ENCODE results near the gene TSPYL1.

The TSPYL1 gene

DNA sequence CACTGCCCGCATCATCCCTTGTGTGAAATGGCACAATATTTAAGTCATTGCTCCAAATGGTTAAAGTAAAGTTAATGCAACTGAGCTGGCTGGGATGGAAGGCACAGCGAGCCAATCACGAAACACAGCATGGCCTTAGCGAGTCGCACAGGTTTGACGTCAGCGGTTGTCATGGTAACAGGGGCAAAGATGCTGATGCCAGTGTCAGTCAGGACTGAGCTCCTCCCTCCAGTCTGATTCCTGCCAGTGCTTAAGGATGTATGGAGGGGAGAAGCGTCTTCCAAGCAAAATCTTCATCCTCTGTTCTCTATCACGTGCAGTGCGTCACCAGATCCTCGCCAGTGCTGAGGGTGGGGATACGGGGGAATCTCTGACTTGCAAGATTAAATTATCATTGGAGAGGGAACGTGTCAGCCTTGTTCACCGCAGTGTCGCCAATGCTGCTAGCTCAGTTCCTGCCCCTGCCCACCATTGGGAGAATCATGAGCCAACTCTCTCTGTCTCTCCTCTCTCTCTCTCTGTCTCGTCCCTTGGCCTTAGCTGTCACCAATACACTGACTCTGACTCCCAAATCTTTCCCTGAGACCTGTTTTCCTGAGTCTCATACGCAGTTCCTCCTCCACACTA, 50.3 kb downstream of the TSPYL1 start:
- H3K79me2 ChIP-seq (ENCODE audit: insufficient read depth, low read length): no peaks in the 10 kb centered on the region
- no peaks in the 10 kb centered on the region for H3K9me2 ChIP-seq (replicated peaks; ENCODE audit: low read depth, low read length)
- no peaks in the 10 kb centered on the region for H4K20me1 ChIP-seq (ENCODE audit: insufficient read depth, low read length, poor library complexity, severe bottlenecking)
- no peak overlapping the region for H2AFZ ChIP-seq (ENCODE audit: low read length)
- no peak overlapping the region for H3K4me2 ChIP-seq (ENCODE audit: low read depth, low read length, poor library complexity, severe bottlenecking)
- no peak for TF ChIP-seq EZH2phosphoT487 (IDR thresholded peaks at IDR 0.05; ENCODE audit: borderline replicate concordance)
- TF ChIP-seq, protein P1, sequence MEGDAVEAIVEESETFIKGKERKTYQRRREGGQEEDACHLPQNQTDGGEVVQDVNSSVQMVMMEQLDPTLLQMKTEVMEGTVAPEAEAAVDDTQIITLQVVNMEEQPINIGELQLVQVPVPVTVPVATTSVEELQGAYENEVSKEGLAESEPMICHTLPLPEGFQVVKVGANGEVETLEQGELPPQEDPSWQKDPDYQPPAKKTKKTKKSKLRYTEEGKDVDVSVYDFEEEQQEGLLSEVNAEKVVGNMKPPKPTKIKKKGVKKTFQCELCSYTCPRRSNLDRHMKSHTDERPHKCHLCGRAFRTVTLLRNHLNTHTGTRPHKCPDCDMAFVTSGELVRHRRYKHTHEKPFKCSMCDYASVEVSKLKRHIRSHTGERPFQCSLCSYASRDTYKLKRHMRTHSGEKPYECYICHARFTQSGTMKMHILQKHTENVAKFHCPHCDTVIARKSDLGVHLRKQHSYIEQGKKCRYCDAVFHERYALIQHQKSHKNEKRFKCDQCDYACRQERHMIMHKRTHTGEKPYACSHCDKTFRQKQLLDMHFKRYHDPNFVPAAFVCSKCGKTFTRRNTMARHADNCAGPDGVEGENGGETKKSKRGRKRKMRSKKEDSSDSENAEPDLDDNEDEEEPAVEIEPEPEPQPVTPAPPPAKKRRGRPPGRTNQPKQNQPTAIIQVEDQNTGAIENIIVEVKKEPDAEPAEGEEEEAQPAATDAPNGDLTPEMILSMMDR (conservative IDR thresholded peaks at IDR 0.05; ENCODE audit: low read length): no peak
- no peaks in the 10 kb centered on the region for H3K9me3 ChIP-seq (ENCODE audit: insufficient read depth, low read depth, low read length)
- H3K4me3 ChIP-seq (ENCODE audit: low read length, poor library complexity, severe bottlenecking): no peak overlapping the region
- no peaks in the 10 kb centered on the region for H3F3A ChIP-seq (ENCODE audit: low read depth)
- no peaks in the 10 kb centered on the region for H3K4me1 ChIP-seq (ENCODE audit: insufficient read depth, low read length, poor library complexity, severe bottlenecking)
- no peak overlapping the region for H3K9ac ChIP-seq (ENCODE audit: low read depth, low read length, poor library complexity, severe bottlenecking)
- no peaks in the 10 kb centered on the region for H3K27me3 ChIP-seq (ENCODE audit: insufficient read depth, low read length, poor library complexity, severe bottlenecking)
- H3K36me3 ChIP-seq (ENCODE audit: insufficient read depth, low read length): no peaks in the 10 kb centered on the region; the same call in 1 of the 2 replicates

Data from Loucy (cell line).